Stimulated activated CD8-positive, alpha-beta memory T cell treated with anti-CD3 and anti-CD28 coated beads, Interleukin-7, amount 100 ng/mL, for 48 hours (primary cell): Measurements from ENCODE around the gene PDE4D.

Source experiments
- DNase-seq, 2 donors: peaks; one replicate each; pipeline ENCODE4 v3.0.0-alpha.2; 2020; ENCODE audit warnings: low read depth in 1 of 2; ENCODE audit errors: extremely low read depth in 1 of 2

Gene PDE4D

DNA sequence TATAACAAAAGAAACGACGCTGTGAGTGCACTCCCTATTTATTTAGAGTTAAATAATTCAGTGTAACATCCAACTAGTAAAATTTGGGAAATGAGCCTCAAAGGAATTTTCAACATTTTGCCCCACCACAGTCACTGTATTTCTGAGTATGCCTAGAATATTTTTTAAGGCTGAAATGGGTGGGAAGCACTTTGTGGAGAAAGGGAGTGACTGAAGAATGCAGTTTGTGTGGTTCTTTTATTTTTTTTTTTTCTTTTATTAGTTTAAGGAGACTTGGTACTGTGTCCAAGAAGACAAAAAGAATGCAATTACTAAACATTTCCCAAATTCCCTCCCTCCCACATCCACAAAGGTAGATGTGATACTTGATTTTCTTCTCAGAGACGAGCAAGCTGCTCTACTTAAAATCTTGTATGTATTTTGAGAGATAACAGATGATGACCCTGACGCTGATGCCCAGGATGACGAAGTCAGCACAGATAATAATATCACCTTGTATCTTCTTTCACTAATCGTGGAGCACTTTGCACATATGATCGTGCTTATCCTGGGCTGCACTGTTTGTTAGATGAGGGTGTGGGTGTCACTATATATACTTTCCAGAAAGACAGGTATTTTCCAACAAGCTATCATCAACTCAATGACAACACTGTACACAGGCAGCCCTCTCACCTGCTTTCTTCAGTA, 724.3 kb downstream of the PDE4D start:
- no peak for DNase-seq

DNA sequence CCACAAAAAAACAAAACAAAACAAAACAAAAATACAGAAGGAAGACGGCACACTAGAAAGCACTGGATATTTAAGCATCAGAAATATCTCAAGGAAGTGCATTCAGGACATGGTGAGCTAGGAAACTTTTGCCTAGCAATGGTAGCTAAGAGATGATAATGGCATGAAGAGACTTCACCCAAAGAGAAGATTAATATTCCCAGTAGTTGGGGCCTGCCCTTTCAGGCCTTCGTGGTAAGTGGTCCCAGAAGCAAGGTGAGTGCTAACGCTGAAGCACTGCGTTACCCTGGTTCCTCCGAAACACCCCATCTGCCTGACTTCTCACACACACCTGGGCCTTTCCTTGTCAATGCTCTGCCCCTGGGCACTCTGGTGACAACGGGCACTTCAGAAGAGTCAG, 725.5 kb downstream of the PDE4D start:
- DNase-seq: no peak

GRCh38 chr5:59164041-59164830, 729.3 kb downstream of the PDE4D start:
- no peak for DNase-seq

DNA sequence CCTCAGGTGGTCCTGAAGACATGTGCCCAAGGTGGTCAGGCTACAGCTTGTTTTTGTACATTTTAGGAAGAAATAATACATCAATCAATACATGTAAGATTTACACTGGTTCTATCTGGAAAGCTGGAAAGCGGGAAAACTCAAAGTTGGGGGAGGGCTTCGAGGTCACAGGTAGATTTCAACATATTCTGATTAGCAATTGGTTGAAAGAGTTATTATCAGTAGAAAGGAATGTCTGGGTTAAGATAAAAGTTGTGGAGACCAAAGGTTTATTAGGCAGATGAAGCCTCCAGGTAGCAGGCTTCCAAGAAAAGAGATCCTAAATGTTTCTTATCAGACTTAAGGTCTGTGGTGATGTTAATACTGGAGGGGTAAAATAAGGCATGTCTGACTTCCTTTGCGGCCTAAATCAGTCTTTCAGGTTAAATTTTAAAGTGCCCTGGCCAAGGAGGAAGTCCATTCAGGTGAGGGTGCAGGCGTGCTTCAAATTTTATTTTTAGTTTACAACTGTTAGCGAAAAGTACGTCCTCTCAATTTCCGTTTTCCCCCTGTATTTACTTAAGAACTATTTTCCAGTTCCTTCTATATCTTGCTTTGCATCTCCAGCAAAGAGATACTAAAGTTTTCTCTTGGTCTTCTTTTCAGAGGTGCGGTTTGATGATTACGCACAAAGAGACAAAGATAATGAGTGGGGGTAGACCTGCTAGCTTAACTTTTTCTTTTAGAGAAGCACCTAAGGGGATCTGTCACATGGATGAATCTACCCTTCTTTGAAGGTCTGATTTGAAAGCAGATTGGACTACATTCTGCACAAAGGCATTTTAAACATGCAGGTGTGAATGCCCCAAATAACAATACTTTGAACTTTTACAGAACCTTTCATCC, 732.1 kb downstream of the PDE4D start:
- DNase-seq: no peak

GRCh38 chr5:59158637-59159391, 734.7 kb downstream of the PDE4D start:
- no peak for DNase-seq

DNA sequence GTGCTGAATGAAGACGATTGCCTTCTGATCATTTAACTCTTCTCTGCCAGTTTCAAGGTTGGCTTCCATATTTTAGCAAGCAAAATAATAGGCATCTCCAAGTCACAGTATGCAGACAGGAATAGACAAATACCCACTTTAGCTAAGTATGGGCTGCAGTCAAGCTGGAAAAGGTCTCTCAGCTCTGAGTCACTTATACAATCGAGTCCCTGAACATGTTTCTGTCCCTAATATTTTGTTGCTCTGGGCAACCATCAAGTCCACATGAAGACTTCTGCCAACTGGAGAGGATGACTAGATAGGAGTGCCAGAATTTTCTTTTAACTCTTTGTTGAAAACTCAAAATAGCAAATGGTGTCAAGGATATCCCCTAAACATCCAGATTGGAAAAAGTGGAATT, 735.4 kb downstream of the PDE4D start:
- DNase-seq: no peak

- no peak for DNase-seq
Measured at GRCh38 chr5:59157068-59157467, 736.5 kb downstream of the PDE4D start.

DNA sequence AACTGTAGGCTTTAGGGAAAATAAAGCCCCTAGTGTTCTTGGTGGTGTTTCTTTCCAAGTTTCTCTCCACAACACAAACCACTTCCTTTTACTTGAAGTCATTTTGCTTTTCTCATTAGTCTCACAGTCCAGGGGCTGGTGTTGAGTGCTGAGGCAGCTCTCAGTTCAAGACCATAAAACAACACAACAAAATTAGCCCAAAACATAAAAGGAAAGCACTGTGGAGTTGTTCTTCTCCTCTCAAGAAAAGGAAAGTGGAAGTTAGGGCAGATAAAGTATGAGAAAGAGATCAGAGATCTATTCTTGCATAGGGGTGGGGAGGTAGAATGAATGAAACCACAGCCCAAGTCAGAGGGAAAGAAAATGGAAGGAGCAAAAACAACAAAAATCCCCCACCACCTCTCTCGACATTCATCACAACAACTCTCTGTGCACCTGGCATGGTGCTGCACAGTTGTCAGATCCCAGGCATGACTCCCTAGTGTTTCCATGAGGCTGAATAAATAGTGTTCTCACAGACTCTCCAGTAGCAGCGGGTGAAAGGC, 740.8 kb downstream of the PDE4D start:
- no peak for DNase-seq

DNA sequence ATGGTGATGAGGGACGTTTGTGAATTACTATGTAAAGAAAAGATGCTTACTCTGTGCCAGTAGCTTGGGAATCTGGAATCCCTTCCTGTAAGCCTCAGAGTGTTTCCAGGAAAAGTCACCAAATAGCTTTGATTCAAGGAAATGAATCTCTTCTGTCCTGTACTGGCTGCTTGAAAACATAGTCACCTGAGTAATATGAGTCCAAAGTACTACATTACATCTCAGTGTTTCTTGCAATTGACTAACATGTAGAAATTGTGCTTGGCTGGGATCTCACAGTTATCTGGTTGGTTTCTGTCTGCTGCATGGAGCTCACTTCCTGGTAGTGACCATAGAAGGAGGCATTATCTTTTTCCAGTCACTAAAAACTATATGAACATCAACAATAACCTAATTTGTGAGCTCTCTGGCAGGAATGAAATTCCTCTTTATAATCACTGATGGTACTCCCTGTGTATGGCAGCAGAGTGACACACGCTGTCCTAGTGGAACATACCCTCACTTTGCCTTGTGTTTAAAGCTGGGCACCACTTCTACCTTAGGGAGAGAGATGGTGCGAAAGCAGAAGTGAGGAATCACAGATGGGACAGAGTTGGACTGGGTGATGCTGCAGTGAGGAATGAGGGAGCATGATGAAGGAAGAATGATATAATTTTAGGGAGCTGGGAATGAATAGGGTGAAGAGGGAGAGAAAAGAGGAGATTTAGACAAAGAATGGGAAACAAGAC, 742.2 kb downstream of the PDE4D start:
- DNase-seq: no peak

DNA sequence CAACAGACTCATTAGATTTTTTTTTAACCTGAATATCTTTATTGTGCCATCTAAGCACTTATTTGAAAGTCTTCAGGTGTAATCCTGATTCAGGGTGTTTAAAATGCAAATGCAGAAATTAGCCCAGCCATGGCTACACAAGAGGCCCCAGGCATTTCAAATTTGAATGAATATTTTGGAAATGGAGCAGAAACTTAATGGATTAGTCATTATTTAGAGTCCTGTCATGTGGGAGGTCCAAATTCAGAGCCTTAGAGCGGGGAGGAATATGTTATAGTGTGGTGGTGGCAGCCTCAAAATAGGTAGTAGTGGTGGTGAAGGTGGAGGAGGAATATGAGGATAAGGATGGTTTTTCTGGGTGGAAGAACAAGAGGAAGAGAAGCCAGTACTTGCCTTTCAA, 743.7 kb downstream of the PDE4D start:
- no peak for DNase-seq

DNA sequence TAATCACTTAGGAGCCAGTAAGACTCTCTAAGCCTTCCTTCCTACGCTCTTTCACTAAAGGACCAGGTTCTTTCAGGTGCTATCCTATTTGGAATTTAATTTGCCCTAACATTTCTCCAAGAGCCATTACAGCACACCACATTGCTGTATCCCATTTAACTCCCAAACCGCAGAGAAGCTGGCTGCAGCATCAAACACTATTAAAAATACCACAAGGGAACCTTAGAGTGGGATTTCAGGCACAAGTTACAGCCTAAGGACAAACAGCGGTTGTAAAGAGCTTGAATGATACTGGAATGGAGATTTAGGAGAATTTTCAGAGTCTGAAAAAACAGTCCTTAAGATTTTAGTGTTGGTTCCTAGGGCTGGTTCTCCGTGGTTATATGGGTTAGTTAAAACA, 744.3 kb downstream of the PDE4D start:
- DNase-seq: no peak

- DNase-seq: no peak
Measured at GRCh38 chr5:59146729-59147128, 746.8 kb downstream of the PDE4D start.

DNA sequence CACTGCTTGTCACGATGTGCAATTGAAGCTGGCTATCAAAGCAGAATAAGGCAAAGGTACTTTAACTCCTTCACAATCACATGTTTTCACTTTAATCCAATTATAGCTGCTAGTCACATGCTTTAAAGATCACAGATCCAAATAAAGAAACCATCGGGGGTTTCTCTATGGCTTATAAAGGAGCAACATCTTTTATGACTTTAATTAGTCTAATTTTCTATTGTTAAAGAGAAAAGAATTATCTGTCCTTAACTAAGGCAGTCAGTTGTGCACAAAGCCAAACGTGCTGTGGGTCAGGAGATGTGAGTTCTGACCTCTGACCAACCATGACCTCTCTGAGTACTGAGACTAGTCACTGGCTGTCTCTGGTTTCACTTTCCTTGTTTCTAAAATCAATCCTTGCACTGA, 749.6 kb downstream of the PDE4D start:
- no peak for DNase-seq

- no peak for DNase-seq
Measured at GRCh38 chr5:59142927-59143326, 750.6 kb downstream of the PDE4D start.

DNA sequence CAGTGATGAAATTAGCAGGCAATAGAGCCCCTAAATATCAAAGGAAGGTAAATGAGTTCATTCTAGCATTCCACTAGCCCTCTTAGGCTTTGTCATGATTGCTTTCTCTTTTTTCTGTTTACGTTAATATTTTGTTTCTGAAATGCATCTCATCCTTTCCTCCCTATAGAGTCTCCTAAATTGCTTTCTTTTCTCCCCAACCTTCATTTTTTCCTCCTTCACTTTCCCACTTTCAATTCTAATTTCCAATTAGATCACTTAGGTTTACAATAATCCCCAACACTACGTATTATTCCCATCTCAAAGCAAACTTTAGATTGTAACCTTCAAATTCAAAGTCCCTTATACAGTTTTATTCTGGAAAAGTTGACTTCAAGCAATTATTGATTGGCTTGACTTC, 751.4 kb downstream of the PDE4D start:
- DNase-seq: no peak

DNA sequence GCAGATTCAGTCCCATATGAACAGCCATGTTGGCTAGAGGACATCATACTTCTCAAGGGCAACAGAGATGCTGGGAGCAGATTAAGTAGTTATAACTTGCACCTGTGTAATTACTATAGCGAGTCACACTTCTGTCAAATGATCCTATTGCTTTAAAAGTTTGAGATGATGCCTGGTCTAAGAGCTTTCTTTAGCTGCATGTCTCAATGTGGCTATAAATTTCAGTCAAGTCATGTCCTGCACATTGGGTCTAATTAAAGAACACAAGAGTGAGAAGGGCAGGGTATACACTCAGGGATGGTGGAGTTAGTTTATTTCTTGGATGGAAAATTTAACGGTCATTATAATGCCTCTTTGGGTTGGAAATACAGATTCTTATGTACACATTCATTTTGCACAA, 753.4 kb downstream of the PDE4D start:
- DNase-seq: no peak

GRCh38 chr5:59139695-59140094, 753.8 kb downstream of the PDE4D start:
- no peak for DNase-seq

DNA sequence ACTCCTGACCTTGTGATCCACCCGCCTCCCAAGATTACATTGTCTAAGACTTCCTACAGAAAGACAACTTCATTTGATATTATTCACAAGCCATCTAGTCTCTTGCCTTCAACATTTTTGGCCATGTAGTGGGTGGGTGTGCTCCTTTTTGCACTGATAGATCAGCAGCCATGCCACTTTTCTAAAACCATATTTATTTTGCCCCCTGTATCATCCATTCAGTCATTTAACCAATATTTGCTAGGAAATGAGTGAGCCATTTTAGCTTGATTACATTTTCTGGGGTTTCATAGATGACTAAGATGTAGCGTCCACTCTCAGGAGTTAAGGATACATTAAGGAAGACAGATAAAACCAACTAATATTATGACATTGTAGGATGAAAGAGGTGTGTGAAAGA, 755.0 kb downstream of the PDE4D start:
- DNase-seq: no peak

DNA sequence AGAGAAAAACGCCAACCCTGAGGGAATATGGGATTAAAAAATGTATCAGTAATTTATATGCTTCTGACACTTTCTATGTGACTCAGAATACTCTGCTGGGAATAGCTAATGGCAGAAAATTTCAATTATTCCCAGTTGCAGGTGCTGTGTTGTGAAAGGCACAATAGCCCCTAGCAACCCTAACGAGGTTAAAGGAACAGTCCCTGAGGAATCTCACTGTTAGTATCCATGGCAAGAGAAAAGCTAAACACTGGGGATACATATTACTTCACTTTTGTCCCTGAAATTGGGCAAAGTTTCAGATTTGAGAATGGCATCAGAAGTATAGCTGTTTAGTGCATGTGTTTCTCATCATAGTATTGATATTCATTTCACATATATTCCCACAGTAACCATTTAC, 755.7 kb downstream of the PDE4D start:
- no peak for DNase-seq

DNA sequence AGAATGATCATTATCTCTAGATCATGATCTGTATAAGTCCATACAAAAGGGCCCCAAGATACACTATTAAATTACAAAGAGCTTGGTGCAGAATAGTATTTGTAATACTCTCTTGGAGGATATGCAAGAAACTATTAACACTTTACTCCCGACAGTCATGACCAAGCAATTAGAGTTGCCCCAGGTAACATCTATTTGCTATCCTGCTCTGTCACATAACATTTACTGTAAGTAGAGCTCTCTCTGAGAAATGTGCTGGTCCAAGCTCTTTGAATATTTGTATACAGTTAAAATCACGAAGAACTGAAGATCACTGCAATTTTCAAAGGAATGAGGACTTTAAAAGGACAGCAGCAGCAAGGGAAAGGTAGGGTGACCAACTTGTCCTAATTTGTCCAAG, 757.0 kb downstream of the PDE4D start:
- DNase-seq: no peak
